ENCODE results near the gene PIGS. TPM values are rescaled to one million over a fixed set of nuclear protein-coding genes. Genes with fewer than 3 reads are reported as not detected.
"Not testable (repeated sequence)": the region's sequence is repeated elsewhere in the genome, so short reads cannot be mapped to it uniquely, and the experiment has no call there.

The PIGS gene
- total RNA-seq, 4 donors from 2014 or later = 7.2 to 48.3 (median 26.6) TPM

DNA sequence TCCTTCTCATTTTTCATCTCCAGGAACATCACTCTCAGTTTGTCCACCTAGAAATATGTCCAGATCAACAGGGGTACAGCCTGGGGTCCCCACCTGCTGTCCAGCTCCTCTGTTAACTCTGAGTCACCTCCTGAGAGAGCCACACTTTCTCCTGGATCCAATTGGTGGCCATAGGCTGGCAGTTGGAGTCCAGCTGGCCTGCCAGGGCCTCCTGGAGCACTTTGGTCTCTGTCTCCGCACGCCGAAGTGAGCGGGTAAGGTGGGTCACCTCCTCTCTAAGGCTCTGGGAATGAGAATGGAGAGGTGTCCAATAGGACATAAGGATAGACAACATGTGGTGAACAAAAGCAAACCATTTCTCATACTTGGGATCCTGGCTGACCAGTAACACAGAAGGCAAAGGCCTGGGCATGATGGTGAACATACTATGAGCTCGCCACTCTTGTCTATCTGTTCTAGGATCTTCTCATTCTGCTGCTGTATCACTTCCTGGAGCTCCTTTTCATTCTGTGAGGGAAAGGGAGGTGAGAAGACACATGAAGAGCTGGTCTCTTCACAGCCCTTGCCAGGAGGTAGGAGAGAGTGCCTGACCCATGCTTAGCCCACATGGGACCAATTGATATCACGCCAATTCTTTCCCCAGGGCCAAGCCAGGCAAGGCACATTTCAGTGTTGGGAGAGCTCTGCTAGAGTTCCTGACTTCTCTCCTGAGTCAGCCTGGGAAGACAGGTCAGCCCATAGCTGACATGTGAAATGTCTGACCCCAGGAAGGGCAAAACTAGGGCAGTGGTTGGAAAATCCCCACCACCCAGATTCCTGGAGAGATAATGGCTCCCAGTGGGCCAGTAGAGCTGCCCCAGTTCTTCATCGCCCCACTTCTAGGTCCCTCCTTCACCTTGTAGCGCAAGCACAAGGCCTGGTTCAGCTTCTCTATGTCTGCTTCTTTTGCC is 7.2 kb upstream of the PIGS start:
- H3K27me3 ChIP-seq = no peaks in the 10 kb centered on the region
- H3K36me3 ChIP-seq = no peaks in the 10 kb centered on the region
- intact Hi-C loops (cut with DNase I; ENCODE audit: low total_unique reads) = no loop called here
- TF ChIP-seq POLR2A (IDR thresholded peaks at IDR 0.05) = no peak
- TF ChIP-seq, protein P1, sequence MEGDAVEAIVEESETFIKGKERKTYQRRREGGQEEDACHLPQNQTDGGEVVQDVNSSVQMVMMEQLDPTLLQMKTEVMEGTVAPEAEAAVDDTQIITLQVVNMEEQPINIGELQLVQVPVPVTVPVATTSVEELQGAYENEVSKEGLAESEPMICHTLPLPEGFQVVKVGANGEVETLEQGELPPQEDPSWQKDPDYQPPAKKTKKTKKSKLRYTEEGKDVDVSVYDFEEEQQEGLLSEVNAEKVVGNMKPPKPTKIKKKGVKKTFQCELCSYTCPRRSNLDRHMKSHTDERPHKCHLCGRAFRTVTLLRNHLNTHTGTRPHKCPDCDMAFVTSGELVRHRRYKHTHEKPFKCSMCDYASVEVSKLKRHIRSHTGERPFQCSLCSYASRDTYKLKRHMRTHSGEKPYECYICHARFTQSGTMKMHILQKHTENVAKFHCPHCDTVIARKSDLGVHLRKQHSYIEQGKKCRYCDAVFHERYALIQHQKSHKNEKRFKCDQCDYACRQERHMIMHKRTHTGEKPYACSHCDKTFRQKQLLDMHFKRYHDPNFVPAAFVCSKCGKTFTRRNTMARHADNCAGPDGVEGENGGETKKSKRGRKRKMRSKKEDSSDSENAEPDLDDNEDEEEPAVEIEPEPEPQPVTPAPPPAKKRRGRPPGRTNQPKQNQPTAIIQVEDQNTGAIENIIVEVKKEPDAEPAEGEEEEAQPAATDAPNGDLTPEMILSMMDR (IDR thresholded peaks at IDR 0.05) = no peak
- no peaks in the 10 kb centered on the region for H3K9me3 ChIP-seq
- no peak overlapping the region for H3K4me3 ChIP-seq
- DNase-seq = no peak
- peaks cover 0 to 4% of the 10 kb centered on the region in 2 donors for H3K4me1 ChIP-seq
- H3K27ac ChIP-seq = no peak overlapping the region

DNA sequence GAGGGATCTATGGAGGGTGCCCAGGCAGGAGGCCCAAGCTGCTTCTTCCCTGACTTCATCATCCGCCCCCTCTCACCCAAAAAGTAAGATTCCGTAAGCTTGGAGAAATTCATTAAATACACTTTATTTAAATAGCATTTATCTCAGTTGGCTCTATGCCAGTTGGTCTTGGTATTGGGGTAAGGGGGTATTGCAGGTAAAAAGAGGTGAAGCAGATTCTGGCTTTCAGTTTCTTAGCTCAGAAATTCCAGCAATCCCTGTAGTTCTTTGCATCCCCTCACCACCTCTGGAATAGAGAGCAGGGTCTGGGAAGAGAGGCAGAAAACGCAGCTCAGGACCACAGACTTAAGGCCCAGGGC is 6.1 kb upstream of the PIGS start:
- H3K36me3 ChIP-seq = no peaks in the 10 kb centered on the region
- H3K4me1 ChIP-seq = peaks cover 2 to 4% of the 10 kb centered on the region in 2 donors
- no peak for DNase-seq
- no peak for TF ChIP-seq POLR2A (IDR thresholded peaks at IDR 0.05)
- TF ChIP-seq, protein P1 (IDR thresholded peaks at IDR 0.05) = no peak
- no peak overlapping the region for H3K4me3 ChIP-seq
- no peaks in the 10 kb centered on the region for H3K9me3 ChIP-seq
- no peaks in the 10 kb centered on the region for H3K27me3 ChIP-seq
- intact Hi-C loops (cut with DNase I; ENCODE audit: low total_unique reads) = no loop called here
- H3K27ac ChIP-seq = no peak overlapping the region

DNA sequence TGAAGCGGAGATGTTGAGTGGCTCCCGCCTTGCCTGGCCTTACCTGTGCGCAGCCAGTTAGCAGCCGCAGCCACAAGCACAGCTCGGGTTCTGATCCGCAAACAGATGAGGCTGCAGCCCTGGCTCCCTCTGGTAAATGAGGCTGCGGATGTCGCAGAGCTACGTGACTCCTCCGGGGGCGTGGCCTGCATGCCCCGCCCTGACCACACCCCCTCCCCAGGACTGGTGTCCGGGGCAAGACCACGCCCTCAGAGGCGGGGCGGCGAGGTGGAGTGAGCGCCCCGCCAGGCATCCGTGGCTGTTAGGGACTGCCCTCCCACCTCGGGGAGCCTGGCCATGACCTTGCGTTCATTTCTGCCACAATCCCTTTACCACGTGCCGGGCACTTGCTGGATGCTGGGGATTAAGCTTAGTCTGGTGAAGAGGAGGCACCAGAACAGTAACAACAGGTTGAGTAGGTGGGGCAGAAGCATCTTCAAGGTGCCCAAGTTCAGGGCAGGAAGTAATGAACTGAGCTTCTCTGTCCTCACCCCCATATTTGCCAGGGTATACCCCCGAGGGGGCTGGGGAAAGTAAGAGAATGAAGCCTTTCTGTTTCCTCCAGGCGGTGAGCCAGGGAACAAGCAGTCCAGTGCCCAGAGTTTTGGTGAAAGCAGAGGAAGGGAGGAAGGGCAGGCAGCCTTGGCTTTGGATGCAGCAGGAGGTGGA is 5.6 kb upstream of the PIGS start, which contains the start of gene ALDOC:
ALDOC (minus strand) TSS at position 138 of the 708 bp plus-strand sequence. CDS start 1,363 bp downstream, outside the sequence.
- H3K27me3 ChIP-seq = no peaks in the 10 kb centered on the region
- H3K4me3 ChIP-seq = peak within 1 kb of the TSS; percentile 8 to 30
- peaks cover 4% of the 10 kb centered on the region in 2 donors for H3K4me1 ChIP-seq
- H3K36me3 ChIP-seq = no peaks in the 10 kb centered on the region
- H3K9me3 ChIP-seq = no peaks in the 10 kb centered on the region
- peak within 1 kb of the TSS; percentile 5 to 66 for H3K27ac ChIP-seq
- peak; percentile 88 to 93 for TF ChIP-seq POLR2A (IDR thresholded peaks at IDR 0.05)
- TF ChIP-seq, protein P1 (IDR thresholded peaks at IDR 0.05) = no peak
- intact Hi-C loops (cut with DNase I; ENCODE audit: low total_unique reads) = no loop called here
- peak; percentile 96 for DNase-seq

DNA sequence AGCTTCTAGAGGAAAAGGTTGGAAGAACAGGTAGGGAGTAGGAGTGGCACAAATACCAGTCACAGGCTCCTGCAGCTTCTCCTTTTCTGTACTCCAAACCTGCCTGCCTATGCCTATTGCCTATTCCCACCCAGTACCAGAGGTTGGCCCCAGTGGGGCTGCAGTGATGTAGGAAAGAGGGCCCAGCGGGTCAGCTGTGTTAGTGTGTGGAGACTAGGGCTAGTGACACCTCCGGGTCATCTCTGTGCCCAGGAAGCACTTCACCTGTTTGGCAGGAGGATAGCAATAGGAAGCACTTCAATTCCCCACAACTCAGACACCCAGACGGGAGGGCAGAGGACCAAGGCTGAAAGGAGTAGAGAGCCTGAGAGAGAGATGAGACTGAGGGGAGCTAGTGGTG is 4.7 kb upstream of the PIGS start:
- H3K27ac ChIP-seq; intact Hi-C loops (cut with DNase I; ENCODE audit: low total_unique reads); H3K9me3 ChIP-seq: not testable (repeated sequence)

DNA sequence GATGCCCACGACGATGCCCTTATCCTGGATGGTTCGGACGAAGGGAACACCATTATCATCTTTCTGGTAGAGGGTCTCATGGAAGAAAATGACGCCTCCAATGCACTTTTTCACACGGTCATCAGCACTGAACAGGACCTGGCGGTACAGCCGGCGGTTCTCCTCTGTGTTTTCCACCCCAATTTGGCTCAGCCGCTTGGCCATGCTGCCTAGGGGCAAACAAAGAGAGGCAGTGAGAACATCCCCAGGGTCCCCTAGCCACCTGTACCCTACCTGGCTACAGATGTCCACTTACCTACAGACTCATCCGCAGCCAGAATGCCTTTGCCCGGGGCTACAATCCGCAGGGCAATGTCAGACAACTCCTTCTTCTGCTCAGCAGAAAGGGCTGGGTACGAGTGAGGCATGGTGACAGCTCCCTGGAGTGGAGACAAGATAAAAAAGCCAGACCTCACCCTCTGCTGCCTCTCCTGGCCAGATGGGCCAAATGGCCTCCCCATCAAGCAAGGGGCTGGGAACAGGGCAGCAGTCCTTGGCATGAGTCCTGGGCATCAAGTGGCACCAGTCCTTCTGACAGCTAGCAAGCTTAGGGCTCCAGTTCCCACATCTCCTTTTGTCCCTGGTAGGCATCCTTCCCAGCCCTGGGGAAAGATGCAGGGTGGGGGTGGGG is 3.9 kb upstream of the PIGS start:
- H3K27me3 ChIP-seq = no peaks in the 10 kb centered on the region
- no peak for DNase-seq
- TF ChIP-seq, protein P1 (IDR thresholded peaks at IDR 0.05) = no peak
- TF ChIP-seq POLR2A (IDR thresholded peaks at IDR 0.05) = no peak
- H3K27ac ChIP-seq = no peak overlapping the region
- intact Hi-C loops (cut with DNase I; ENCODE audit: low total_unique reads) = no loop called here
- H3K36me3 ChIP-seq = no peaks in the 10 kb centered on the region
- H3K9me3 ChIP-seq = no peaks in the 10 kb centered on the region
- H3K4me1 ChIP-seq = peaks cover 4 to 6% of the 10 kb centered on the region in 2 donors
- no peak overlapping the region for H3K4me3 ChIP-seq

More for the DNA sequence above, 4.7 kb upstream of the PIGS start:
- H3K4me1 ChIP-seq, H3K4me3 ChIP-seq, H3K27me3 ChIP-seq, H3K36me3 ChIP-seq, DNase-seq: not testable (repeated sequence)
